Lower leg skin (tissue), 4 donors: Measurements from ENCODE around the gene ACOX1. TPM values are rescaled to one million over a fixed set of nuclear protein-coding genes. Genes with fewer than 3 reads are reported as not detected.

Source experiments
- DNase-seq, 2 donors: peaks; one replicate each; pipeline ENCODE4 v3.0.0-alpha.2; 2019; ENCODE audit warnings: low spot score in 2 of 2
- H3K4me3 ChIP-seq: fragments of 200-600 bp; sonication (generic); 2 replicates; pipeline ENCODE4 v1.5.1; 2017; ENCODE audit warnings: mild to moderate bottlenecking, low read depth; ENCODE audit not compliant: poor library complexity, severe bottlenecking
- CTCF ChIP-seq, 3 donors: fragments of 450-650 bp; IDR thresholded peaks; one replicate each; pipeline ENCODE4 v1.5.1; 2016; ENCODE audit warnings: antibody characterized with exemption in 3 of 3, mild to moderate bottlenecking in 3 of 3, moderate library complexity in 2 of 3
- POLR2A ChIP-seq, 2 donors: fragments of 450-650 bp; IDR thresholded peaks; one replicate each; pipeline ENCODE4 v1.6.1; 2016 to 2017; ENCODE audit warnings: antibody characterized with exemption in 2 of 2, mild to moderate bottlenecking in 1 of 2, moderate library complexity in 1 of 2
- WGBS, 2 donors: methylation state at CpG; one replicate each; pipeline ENCODE4 v1.1.5; 2018; 5-methylcytosine and 5-hydroxymethylcytosine counted together
- intact Hi-C: fragments of 100-400 bp; cut with DNase I; formaldehyde crosslinking; loops from one replicate; pipeline ENCODE4 v1.15.0; 2023; ENCODE audit warnings: low total_unique reads
- total RNA-seq, 4 donors: library from RNA; depleted of rRNA; stranded (reverse); fragments of >200 nt; gene quantifications; one replicate each; pipeline ENCODE4 v1.1.0, GENCODE V29; 2016

ACOX1 gene
- total RNA-seq, 4 donors from 2014 or later, result 71.2 to 102 (median 81.3) TPM

GRCh38 chr17:76007850-76008165 lies 28.8 kb upstream of the ACOX1 start:
- DNase-seq, result no peak
- intact Hi-C loops, result loop anchor here (5.0 kb wide), 1 partner anchor 101 kb away; no protein-coding TSS in a partner anchor
- WGBS, 2 donors, result 81 to 86% methylated on average over 16 of the region's 16 CpGs
- TF ChIP-seq CTCF (IDR thresholded peaks at IDR 0.05) (no peak), POLR2A (IDR thresholded peaks at IDR 0.05) (no peak)
- H3K4me3 ChIP-seq, result no peak overlapping the region

GRCh38 chr17:76007131-76007849 lies 28.3 kb upstream of the ACOX1 start:
- 89 to 92% methylated on average over 36 to 37 of the region's 39 CpGs for WGBS, 2 donors
- intact Hi-C loops, result loop anchor here (5.0 kb wide), 1 partner anchor 100 kb away; no protein-coding TSS in a partner anchor
- DNase-seq, result no peak
- TF ChIP-seq POLR2A (IDR thresholded peaks at IDR 0.05) (no peak), CTCF (IDR thresholded peaks at IDR 0.05) (no peak)
- H3K4me3 ChIP-seq, result no peak overlapping the region

- 41% methylated on average over 15 to 16 of the region's 16 CpGs for WGBS, 2 donors
- intact Hi-C loops, result loop anchor here (5.0 kb wide), 1 partner anchor 98 kb away; no protein-coding TSS in a partner anchor
- no peak overlapping the region for H3K4me3 ChIP-seq
- TF ChIP-seq CTCF (IDR thresholded peaks at IDR 0.05), result peak in 1 of 3 donors; percentile 42
- no peak for TF ChIP-seq POLR2A (IDR thresholded peaks at IDR 0.05)
- DNase-seq, result peak; percentile 74 to 95
Observed at GRCh38 chr17:76005263-76006149, 26.5 kb upstream of the ACOX1 start.

GRCh38 chr17:76004750-76005262 lies 25.8 kb upstream of the ACOX1 start:
- WGBS, 2 donors, result 73 to 78% methylated on average over 6 to 8 of the region's 8 CpGs

GRCh38 chr17:76003915-76004314 lies 24.9 kb upstream of the ACOX1 start:
- H3K4me3 ChIP-seq, result no peak overlapping the region
- intact Hi-C loops, result no loop called here
- TF ChIP-seq POLR2A (IDR thresholded peaks at IDR 0.05) (no peak), CTCF (IDR thresholded peaks at IDR 0.05) (no peak)
- no peak for DNase-seq
- 69 to 74% methylated on average over 6 of the region's 6 CpGs for WGBS, 2 donors

More at GRCh38 chr17:76004750-76005262, 25.8 kb upstream of the ACOX1 start:
- no peak overlapping the region for H3K4me3 ChIP-seq
- no peak for DNase-seq
- TF ChIP-seq CTCF (IDR thresholded peaks at IDR 0.05) (no peak), POLR2A (IDR thresholded peaks at IDR 0.05) (no peak)
- intact Hi-C loops, result loop anchor here (5.0 kb wide), 1 partner anchor 98 kb away; no protein-coding TSS in a partner anchor
